ENCODE results near the gene ENPP6. TPM values are rescaled to one million over a fixed set of nuclear protein-coding genes. Genes with fewer than 3 reads are reported as not detected.
"Not testable (repeated sequence)": the region's sequence is repeated elsewhere in the genome, so short reads cannot be mapped to it uniquely, and the experiment has no call there.

Gene ENPP6
- total and polyA plus RNA-seq, 4 donors, result 0.05 to 0.08 (median 0.05) TPM; not detected in 1

DNA sequence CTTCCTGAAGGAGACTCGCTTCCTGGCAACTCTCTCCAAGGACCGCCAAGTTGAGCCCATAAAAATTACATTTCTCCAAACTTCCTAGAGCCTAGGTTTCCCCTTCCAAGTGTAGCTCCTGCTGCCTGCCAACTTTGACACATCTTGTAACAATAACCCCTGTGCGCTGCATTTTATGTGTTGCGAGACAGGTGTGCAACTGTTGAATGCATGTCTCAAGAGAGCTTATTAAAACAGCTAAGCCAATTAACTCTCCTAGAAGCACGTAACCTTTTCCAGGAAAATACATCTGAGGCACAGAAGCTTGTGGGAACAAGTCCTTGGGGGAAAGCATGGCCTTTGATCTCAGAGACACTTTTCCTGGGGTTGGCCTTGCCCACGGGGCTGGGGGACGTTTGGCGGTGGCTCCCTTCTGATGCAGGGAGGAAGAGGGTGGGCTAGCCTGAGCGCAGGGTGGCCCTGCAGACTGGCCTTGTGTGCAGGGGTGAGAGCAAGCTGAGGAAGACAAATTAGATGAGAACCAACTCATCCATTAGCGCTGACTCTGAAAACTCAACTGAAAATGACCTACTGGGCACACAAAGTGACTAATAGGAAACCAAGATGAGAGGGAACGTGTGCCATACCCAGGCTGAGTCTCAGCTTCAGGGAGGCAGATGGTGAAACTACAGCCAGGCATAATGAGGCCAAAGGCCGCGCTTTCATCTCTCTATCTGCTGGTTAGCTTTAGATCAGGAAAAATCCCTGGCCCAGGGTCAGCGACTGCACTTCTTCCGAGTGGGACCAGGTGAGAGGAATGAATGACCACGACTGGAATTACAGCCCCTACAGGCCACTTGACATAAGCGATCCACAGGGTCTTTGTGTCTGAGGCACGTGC is 75.3 kb downstream of the ENPP6 start:
- TF ChIP-seq, protein P1, sequence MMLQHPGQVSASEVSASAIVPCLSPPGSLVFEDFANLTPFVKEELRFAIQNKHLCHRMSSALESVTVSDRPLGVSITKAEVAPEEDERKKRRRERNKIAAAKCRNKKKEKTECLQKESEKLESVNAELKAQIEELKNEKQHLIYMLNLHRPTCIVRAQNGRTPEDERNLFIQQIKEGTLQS (IDR thresholded peaks at IDR 0.05), result no peak
- TF ChIP-seq JUND (IDR thresholded peaks at IDR 0.05), result no peak
- no peak for TF ChIP-seq YY1 (IDR thresholded peaks at IDR 0.05)
- no peak for TF ChIP-seq FOXA1 (IDR thresholded peaks at IDR 0.05)
- no peak for TF ChIP-seq RXRA (IDR thresholded peaks at IDR 0.05)
- TF ChIP-seq, protein P2, sequence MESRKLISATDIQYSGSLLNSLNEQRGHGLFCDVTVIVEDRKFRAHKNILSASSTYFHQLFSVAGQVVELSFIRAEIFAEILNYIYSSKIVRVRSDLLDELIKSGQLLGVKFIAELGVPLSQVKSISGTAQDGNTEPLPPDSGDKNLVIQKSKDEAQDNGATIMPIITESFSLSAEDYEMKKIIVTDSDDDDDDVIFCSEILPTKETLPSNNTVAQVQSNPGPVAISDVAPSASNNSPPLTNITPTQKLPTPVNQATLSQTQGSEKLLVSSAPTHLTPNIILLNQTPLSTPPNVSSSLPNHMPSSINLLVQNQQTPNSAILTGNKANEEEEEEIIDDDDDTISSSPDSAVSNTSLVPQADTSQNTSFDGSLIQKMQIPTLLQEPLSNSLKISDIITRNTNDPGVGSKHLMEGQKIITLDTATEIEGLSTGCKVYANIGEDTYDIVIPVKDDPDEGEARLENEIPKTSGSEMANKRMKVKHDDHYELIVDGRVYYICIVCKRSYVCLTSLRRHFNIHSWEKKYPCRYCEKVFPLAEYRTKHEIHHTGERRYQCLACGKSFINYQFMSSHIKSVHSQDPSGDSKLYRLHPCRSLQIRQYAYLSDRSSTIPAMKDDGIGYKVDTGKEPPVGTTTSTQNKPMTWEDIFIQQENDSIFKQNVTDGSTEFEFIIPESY (IDR thresholded peaks at IDR 0.05), result no peak
- TF ChIP-seq, protein P3, sequence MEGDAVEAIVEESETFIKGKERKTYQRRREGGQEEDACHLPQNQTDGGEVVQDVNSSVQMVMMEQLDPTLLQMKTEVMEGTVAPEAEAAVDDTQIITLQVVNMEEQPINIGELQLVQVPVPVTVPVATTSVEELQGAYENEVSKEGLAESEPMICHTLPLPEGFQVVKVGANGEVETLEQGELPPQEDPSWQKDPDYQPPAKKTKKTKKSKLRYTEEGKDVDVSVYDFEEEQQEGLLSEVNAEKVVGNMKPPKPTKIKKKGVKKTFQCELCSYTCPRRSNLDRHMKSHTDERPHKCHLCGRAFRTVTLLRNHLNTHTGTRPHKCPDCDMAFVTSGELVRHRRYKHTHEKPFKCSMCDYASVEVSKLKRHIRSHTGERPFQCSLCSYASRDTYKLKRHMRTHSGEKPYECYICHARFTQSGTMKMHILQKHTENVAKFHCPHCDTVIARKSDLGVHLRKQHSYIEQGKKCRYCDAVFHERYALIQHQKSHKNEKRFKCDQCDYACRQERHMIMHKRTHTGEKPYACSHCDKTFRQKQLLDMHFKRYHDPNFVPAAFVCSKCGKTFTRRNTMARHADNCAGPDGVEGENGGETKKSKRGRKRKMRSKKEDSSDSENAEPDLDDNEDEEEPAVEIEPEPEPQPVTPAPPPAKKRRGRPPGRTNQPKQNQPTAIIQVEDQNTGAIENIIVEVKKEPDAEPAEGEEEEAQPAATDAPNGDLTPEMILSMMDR (IDR thresholded peaks at IDR 0.05; ENCODE audit: low read depth, low read length, missing input control), result no peak
- no peak for TF ChIP-seq HNF4A (conservative IDR thresholded peaks at IDR 0.05)
- Histone ChIP-seq H3K36me3 (ENCODE audit: control insufficient read depth in 4 of 4, insufficient read depth in 3 of 4, low read depth in 1 of 4, low read length in 3 of 4) (no peaks in the 10 kb centered on the region), H3K9me3 (ENCODE audit: control insufficient read depth in 4 of 4, low read length in 3 of 4) (peaks cover 0 to 5% (median 2%) of the 10 kb centered on the region in 4 donors), H3K4me3 (ENCODE audit: low read depth in 1 of 3, low read length in 3 of 3) (no peak overlapping the region), H3K9ac (ENCODE audit: low read depth in 1 of 2, low read length in 2 of 2) (no peak overlapping the region), H3K27me3 (ENCODE audit: control insufficient read depth in 4 of 4, insufficient read depth in 4 of 4, low read length in 3 of 4) (no peaks in the 10 kb centered on the region), H3K4me1 (ENCODE audit: control insufficient read depth in 4 of 4, insufficient read depth in 4 of 4, low read length in 3 of 4) (no peaks in the 10 kb centered on the region), H3K27ac (ENCODE audit: low read depth in 1 of 2, low read length in 2 of 2) (no peak overlapping the region)
- DNase-seq (ENCODE audit: low spot score), result no peak
- WGBS, result 88% methylated on average over 18 of the region's 18 CpGs

DNA sequence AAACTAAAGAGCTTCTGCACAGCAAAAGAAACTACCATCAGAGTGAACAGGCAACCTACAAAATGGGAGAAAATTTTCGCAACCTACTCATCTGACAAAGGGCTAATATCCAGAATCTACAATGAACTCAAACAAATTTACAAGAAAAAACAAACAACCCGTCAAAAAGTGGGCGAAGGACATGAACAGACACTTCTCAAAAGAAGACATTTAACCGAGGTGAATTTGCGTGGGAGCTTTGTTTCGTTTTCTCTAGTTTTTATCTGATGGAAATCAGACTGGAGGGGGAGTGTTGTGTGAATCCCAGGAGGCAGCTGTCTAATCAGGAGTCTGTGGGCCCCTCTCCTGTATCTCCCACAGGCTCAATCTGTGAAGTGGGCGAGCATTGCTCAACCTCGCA is 76.8 kb downstream of the ENPP6 start:
- not testable (repeated sequence) for H3K36me3 ChIP-seq (ENCODE audit: control insufficient read depth in 4 of 4, insufficient read depth in 3 of 4, low read depth in 1 of 4, low read length in 3 of 4); H3K27me3 ChIP-seq (ENCODE audit: control insufficient read depth in 4 of 4, insufficient read depth in 4 of 4, low read length in 3 of 4); H3K4me3 ChIP-seq (ENCODE audit: low read depth in 1 of 3, low read length in 3 of 3); H3K27ac ChIP-seq (ENCODE audit: low read depth in 1 of 2, low read length in 2 of 2); H3K4me1 ChIP-seq (ENCODE audit: control insufficient read depth in 4 of 4, insufficient read depth in 4 of 4, low read length in 3 of 4); DNase-seq (ENCODE audit: low spot score); H3K9ac ChIP-seq (ENCODE audit: low read depth in 1 of 2, low read length in 2 of 2)
- 83% methylated on average over 7 of the region's 8 CpGs for WGBS
- peaks cover 0 to 15% (median 5%) of the 10 kb centered on the region in 4 donors for H3K9me3 ChIP-seq (ENCODE audit: control insufficient read depth in 4 of 4, low read length in 3 of 4)

DNA sequence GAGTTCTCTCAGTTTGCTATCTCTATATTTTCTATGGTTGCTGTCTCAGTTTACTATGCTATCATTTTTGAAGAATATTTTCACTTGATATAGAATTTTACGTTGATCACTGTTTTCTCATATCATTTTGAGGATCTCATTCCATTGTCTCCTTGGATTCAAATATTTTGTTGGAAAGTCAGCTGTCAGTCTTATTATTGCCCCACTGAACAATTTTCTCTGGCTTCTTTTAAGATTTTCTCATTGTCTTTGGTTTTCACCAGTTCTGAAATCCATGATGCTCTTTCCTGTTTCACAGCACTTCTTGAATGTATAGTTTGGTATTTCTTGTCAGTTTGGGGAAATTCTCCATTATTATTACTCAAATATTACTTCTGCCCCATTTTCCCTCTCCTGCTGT is 81.1 kb downstream of the ENPP6 start:
- Histone ChIP-seq H3K9me3 (ENCODE audit: control insufficient read depth in 4 of 4, low read length in 3 of 4) (peaks cover 0 to 15% (median 5%) of the 10 kb centered on the region in 4 donors), H3K36me3 (ENCODE audit: control insufficient read depth in 4 of 4, insufficient read depth in 3 of 4, low read depth in 1 of 4, low read length in 3 of 4) (no peaks in the 10 kb centered on the region), H3K27ac (ENCODE audit: low read depth in 1 of 2, low read length in 2 of 2) (no peak overlapping the region), H3K9ac (ENCODE audit: low read depth in 1 of 2, low read length in 2 of 2) (no peak overlapping the region), H3K4me3 (ENCODE audit: low read depth in 1 of 3, low read length in 3 of 3) (peak overlapping the region in 1 of 3 donors; percentile 11), H3K4me1 (ENCODE audit: control insufficient read depth in 4 of 4, insufficient read depth in 4 of 4, low read length in 3 of 4) (no peaks in the 10 kb centered on the region), H3K27me3 (ENCODE audit: control insufficient read depth in 4 of 4, insufficient read depth in 4 of 4, low read length in 3 of 4) (no peaks in the 10 kb centered on the region)
- no peak for TF ChIP-seq GABPA (IDR thresholded peaks at IDR 0.05 in 1 of 2, conservative IDR thresholded peaks at IDR 0.05 in 1 of 2)
- TF ChIP-seq, protein P3 (IDR thresholded peaks at IDR 0.05; ENCODE audit: low read depth, low read length, missing input control), result no peak
- no peak for TF ChIP-seq YY1 (IDR thresholded peaks at IDR 0.05)
- no peak for TF ChIP-seq RXRA (IDR thresholded peaks at IDR 0.05)
- no peak for TF ChIP-seq RAD21 (IDR thresholded peaks at IDR 0.05)
- TF ChIP-seq SP1 (IDR thresholded peaks at IDR 0.05), result no peak
- no peak for TF ChIP-seq HNF4A (conservative IDR thresholded peaks at IDR 0.05)
- no peak for TF ChIP-seq EGR1 (IDR thresholded peaks at IDR 0.05; ENCODE audit: low read depth in 2 of 2)
- TF ChIP-seq TAF1 (conservative IDR thresholded peaks at IDR 0.05), result no peak
- TF ChIP-seq, protein P2 (IDR thresholded peaks at IDR 0.05), result no peak
- TF ChIP-seq HNF4G (IDR thresholded peaks at IDR 0.05), result no peak
- no peak for TF ChIP-seq JUND (IDR thresholded peaks at IDR 0.05)
- TF ChIP-seq NR2F2 (IDR thresholded peaks at IDR 0.05), result no peak
- TF ChIP-seq, protein P1 (IDR thresholded peaks at IDR 0.05), result no peak
- TF ChIP-seq, protein P4, sequence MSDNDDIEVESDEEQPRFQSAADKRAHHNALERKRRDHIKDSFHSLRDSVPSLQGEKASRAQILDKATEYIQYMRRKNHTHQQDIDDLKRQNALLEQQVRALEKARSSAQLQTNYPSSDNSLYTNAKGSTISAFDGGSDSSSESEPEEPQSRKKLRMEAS (IDR thresholded peaks at IDR 0.05), result no peak
- no peak for DNase-seq (ENCODE audit: low spot score)
- WGBS, result 80% methylated on average over 1 of the region's 1 CpG
